GM19463 (cell line): Measurements from ENCODE around the gene NME1.
"Not testable (repeated sequence)": the region's sequence is repeated elsewhere in the genome, so short reads cannot be mapped to it uniquely, and the experiment has no call there.

Source experiments
- ATAC-seq: cut with Tn5 transposase; IDR thresholded peaks from one replicate; pipeline ENCODE4 v1.9.1; 2021; ENCODE audit warnings: mild to moderate bottlenecking, moderate library complexity; ENCODE audit not compliant: unreplicated experiment

NME1 gene

DNA sequence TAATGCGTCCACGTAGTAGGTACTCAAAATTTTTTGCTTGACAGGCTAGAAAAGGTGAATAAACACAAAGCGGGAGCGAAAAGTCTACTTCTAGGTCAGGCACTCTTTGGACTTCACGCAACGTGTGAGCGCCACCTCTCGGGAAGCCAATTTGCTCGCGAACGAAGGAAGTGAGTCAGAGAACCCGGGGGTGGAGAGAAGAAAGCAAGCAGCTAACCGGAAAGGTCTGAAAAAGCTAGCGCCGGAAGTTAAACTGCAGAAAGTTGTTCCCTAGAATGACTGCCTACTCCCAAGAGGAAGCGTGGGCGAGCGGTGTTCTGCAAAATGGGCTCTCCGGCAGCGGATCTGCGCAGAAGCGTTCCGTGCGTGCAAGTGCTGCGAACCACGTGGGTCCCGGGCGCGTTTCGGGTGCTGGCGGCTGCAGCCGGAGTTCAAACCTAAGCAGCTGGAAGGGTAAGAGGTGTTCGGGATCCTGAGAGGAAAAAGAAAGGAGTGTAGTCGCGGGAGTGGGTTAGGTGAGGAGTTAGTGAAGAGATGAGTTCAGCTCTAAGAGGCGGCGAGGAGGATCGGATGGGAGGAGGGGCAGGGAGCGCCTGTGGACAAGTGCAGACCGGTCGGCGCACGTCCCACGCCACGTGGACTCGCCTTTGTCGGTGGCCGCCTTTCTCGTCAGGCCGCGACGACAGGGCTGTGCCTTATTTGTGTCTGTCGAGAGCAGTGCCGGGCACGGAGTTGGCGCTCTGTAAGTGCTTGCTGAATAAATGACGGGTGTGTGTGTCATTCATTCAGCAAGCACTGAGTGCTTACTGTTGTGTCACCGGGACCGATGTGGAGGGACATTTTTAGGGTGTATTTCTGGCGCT is at the start of gene NME1:
Gene NME1, plus strand, starts transcription at position 350 of the 863 bp plus-strand sequence. CDS start 2,096 bp downstream, outside the sequence.
- ATAC-seq: peak; percentile 78

DNA sequence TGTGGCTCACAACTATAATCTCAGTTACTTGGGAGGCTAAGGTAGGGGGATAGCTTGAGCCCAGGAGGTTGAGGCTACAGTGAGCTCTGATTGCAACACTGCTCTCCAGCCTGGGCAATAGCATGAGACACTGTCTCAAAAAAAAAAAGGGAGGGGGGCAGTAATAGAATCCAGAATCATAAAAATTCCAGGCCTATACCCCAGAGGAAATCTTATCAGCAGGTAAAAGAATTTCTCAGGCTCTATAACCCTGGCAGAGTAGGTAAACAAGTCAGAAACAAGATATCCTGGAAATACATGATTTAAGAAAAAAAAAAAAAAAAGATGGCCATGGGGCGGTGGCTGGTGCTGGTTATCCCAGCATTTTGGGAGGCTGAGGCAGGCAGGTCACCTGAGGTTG is 45.6 kb upstream of the NME1 start:
- no peak for ATAC-seq

DNA sequence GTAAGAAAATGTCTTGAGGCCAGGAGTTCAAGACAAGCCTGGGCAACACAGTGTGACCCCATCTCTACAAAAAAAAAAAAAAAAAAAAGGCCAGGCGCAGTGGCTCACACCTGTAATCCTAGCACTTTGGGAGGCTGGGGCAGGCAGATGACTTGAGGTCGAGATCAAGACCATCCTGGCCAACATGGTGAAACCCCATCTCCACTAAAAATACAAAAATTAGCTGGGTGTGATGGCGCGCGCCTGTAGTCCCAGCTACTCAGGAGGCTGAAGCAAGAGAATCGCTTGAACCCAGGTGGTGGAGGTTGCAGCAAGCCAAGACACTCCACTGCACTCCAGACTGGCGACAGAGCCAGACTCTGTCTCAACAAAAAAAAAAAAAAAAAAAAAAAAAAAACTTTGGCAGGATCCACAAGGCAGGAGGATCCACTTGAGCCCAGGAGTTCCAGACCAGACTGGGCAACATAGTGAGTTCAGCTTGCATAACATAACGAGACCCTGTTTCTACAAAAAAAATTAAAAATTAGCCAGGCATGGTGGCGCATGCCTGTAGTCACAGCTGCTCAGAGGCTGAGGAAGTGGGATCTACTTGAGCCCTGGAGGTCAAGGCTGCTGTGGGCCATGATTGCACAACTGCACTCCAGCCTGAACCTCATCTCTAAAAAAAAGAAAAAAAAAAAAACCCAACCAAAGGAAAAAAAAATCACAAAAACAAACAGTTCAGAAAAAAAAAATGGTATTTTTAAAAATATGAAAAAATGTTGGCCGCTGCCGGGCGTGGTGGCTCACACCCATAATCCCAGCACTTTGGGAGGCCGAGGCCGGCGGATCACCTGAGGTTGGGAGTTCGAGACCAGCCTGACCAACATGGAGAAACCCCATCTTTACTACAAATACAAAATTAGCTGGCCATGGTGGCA is 40.8 kb upstream of the NME1 start:
- not testable (repeated sequence) for ATAC-seq

DNA sequence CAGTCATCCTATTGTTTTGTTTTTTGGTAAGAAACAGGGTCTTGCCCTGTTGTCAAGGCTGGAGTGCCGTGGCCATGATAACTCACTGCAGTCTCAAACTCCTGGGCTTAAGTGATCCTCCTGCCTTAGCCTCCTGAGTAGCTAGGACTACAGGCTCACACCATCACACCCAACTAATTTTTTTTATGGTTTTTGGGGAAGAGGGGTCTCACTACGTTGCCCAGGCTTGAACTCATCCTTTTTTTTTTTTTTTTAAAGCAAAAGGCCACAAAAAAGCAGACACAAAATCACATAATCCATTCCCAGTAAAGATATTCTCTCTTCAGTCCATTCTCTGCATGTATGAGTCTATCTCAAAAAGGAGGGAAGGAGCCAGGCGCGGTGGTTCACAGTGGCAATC is 38.2 kb upstream of the NME1 start:
- no peak for ATAC-seq

DNA sequence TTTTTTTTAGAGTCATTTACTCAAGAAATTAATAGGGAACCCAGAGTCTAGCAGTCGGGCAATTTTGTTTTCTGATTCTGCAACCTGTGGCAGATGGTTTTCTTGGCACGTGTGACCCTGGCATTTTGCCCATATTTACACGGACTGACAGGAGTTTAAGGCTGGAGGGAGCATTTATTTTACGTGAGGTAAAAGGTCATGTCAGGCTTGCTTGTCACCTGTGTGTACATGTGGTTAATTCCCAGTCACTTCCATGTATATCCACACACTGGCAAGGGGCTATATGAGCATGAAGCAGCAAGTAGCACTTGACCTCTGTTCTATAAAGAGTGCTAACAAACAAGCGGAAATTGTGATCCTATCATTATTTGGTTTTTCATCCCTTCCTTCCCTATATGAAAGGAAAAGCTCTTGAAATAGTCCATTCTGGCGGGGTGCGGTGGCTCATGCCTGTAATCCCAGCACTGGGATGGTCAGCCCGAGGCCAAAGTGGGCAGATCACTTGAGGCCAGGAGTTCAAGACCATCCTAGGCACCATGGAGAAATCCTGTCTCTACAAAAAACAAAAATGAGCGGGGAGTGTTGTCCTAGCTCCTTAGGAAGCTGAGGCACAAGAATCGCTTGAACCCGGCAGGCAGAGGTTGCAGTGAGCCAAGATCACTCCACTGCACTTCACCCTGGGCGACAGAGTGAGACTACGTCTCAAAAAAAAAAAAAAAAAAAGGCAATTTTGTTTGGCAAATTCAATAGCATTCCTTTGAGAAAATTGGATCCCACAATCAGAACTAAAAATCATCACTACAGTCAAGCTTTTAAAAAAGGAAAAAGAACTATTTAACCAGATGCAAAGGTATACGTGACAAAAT is 34.8 kb upstream of the NME1 start:
- no peak for ATAC-seq

DNA sequence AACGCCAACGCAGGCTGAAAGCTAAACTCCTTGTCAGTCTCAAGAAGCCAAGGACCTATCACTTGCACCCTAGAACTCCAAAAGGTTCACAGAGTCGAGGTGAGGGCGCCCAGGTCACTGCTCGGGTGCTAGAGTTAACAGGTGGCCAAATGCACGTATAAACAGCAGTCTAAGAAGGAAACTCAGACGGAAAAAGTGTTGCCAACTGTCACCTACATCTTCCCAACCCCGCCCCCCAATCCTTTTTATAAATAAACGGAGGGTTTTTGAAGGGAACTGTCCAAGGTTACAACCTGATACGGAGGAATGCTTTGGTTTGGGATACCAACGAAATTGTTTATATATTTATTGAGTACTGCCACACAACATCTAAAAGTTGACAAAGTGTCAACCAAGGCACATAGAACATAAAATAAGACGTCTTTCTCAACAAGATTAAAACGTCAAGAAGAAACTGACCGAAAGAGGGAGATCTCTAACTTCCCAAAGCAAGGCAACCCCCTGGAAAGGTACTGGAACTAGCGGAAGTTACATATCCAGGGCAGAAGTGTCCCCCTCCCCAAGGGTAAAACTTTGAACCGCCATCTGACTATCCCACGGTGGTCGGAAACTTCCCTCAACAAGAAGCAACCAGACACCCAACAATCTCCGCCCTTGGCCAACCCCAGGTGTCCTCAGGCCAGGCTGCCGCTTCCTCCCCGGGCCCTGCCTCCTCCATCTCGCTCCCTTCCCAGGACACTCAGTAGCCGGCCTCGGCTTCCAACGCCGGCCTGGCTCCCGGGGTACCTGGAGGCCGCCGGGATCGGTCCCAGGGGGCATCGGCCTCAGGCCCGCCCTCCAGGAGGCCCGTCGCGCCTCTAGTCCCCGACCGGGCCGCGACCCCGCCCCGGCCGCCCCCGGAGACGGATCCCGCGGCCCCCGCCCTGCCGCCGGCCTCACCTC is 33.7 kb upstream of the NME1 start:
- ATAC-seq: peak; percentile 19

DNA sequence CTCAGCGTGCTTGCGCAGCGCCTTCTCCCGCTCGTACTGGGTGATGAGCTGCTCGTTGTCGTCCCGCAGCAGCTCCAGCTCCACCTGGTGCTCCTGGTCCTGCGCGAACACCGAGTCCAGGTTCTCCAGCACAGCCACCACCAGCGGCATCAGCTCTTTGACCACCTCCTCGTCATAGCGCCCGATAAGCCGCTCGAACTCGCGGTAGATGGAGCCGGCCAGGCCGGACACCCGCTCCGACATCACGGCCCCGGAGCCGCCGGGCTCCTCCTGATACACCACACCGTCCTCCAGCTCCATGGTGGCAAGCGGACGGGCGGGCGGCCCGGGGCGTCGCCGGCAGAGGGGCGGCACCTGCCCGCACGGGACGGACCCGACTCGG is 33.0 kb upstream of the NME1 start:
- peak; percentile 28 for ATAC-seq

DNA sequence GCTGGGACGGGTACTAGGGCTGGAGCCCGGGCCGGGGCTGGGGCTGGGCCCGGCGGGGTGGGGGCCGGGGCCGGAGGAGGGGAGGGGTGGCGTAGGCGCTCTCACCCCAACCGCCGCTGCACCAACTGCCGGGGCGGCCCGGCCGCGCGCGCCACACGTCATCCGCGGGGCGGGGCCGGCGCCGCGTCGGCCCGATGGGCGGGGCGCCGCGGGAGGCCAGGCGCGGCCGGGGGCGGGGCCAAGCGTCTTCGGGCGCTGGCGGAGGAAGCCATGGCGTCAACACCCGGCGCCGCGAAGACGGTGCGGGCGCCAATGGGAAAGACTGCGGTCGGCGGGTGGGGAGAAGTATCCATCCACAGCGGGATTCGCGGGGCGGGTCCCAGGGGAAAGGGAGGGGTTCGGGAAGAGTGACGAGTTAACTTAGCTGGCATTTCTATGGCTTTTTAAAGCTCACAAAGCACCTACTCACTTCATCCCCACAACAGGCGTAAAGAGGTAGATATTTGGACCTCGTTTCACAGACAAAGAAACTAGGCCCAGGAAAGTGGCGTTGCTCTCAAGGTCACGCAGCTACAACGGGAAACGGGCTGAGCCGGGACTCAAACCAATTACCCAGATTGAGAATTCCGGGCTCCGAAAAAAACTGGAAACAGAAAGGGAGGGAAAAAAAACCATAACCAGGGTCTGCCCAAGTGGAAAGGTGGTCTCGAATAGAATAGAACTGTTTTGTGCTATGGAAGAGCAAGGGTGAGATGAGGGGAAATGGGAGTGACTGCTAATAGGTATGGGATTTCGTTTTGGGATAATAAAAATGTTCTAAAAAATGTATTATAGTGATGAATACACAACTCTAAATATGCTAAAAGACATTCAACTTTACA is 32.4 kb upstream of the NME1 start, which contains the start of gene SPAG9:
Gene SPAG9, minus strand, starts transcription at position 130 of the 881 bp plus-strand sequence. CDS start 212 bp downstream, outside the sequence.
- ATAC-seq: peak; percentile 71

DNA sequence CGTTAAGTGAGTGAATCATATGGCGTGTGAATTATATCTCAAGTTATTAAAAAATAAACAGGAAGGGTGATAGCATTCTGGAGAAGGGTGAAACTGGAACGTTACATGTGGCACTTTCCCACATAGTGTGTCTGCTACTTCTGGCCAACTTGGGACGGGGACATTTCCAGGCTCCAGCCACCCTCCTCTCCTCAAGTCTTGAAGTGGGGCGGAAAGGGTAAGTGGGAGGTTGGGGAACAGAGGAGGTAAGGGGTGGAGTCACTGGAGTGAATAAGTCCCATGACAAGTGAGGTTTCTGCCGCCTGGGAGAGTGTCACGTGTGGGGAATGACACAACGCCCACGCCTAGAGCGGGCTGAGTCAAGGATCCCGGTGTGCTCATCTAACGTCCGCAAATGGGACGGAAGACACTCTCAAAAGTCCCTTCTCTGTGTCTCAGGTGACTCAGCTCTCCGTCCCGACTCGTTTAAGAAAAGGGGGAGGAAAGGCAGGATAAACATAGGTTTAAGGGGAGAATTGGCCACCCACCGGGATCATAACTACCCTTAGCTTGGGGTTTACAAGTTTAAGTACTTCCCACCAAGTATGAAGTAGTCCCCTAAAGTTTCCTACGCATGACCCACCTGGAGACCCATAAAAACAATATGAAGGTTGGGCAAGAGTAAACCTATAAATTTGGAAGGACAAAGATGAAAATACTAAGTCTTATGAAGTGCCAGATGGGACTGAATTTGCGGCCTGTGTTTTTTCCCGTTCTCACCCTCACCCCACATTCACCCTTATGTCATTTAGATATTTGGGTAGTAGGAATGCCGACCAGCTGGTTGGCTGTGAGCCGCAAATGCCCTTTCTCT is 31.5 kb upstream of the NME1 start:
- ATAC-seq: no peak

DNA sequence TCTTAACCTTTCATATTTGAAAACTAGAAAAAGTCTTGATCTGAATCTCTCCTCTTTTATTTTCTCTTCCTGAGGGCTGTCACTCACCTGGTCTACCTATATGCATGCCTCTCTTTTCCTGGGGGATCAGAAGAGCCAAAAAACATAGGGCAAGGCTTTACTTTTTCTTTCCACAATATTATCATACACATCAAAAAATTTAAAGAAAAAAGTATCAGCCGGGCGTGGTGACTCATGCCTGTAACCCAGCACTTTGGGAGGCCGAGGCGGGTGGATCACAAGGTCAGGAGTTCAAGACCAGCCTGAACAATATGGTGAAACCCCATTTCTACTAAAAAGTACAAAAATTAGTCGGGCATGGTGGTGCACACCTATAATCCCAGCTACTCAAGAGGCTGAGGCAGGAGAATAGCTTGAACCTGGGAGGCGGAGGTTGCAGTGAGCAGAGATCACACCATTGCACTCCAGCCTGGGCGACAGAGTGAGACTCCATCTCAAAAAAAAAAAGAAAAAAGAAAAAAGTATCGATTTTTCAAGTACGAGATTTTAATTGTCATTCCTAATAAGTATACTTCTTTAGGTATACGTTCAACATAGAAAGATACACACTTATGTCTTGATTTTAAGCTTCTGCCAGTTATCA is 30.8 kb upstream of the NME1 start:
- ATAC-seq: not testable (repeated sequence)

DNA sequence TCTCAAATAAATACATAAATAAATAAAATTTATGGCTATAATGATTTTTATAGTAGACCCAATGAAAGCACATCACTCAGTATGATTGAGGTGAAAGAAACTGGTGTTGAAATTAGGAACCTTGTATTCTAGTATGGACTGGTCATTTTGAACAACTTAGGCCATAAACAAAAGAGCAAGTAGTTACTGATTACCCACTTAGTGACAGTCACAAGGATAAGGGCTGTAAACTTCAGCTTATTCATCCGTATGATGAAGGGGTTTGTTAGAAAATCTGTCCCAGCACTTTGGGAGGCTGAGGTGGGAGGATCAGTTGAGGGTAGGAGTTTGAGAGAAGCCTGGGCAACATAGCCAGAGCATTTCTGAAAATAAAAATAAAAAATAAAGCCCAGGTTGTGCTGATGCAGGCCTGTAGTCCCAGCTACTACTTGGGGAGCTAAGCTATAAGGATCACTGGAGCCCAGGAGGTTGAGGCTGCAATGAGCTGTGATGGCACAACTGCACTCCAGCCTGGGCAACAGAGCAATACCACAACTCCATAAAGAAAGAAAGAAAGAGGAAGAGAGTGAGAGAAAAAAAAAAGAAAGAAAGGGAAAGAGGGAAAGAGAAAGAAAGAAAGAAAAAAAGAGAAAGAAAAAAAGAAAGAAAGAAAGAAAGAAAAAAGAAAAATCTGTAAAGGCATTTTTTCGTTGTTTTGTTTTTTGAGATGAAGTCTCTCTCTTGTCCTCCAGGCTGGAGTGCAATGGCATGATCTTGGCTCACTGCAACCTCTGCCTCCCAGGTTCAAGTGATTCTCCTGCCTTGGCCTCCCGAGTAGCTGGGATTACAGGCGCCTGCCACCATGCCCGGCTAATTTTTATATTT is 28.5 kb upstream of the NME1 start:
- ATAC-seq: no peak

DNA sequence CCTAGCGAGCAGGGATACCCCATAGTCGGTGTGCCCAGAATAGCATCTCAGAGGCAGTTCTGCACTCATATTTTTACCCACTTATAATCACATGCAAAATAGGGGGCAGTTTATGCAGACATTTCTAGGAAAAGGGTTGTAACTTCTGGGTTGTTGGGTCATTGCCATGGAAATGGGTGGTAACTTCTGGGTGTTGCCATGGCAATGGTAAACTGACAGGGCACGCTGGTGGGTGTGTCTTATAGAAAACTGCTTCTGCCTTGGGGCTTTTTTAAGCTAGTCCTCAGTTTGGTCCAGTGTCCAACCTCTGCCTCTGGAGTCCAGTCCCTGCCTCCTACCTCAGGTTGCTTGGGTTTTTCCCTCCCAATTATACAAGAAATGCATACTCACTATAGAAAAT is 25.3 kb upstream of the NME1 start:
- ATAC-seq: no peak

DNA sequence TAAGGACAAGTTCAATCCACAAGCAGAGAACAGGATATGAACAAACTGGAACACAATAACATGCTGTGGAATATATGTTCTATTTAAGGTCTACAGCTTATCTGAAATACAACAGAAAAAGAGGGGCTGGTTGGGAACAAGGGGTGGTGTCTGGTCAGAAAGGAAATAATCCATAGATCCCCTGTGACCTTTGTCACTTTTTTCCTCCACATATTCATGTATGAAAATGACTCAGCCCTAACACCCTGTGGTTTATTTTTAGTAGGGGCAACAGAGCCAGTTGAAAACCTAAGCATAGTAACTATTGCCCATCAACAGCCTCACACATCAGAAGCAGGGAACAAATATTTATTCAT is 20.4 kb upstream of the NME1 start:
- peak; percentile 80 for ATAC-seq

DNA sequence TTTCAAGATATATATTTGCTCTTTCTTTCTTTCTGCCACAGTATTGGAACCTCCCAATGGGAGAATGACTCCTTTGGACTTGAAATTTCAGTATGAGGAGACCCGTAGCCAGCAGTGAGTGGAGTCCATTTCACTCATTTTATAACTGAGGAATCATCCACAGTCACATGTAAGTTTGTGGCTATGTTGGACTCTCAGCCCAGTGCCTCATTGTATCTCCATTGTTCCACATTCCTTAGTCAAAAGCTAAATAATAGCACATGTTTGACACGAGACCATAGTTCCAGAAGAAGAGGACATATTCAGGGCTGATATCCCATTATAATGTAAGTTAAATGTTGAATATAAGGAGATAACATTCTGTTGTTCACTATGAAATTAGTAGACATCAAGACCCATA is 20.0 kb upstream of the NME1 start:
- no peak for ATAC-seq

DNA sequence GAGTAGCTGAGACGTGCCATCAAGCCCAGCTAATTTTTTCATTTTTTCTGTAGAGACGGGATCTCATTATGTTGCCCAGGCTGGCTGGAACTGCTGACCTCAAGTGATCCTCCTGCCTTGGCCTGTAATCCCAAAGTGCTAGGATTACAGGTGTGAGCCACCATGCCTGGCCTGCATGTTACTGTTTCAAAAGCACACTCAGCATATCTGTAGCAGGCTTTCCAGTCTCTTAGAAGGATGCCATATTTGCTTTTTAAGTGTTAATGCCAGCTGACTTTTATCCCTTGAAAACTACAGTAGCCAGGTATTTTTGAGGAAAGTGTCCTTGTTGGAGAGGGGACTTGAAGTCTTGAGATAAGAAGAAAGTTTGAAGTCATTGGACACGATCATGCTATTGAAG is 17.4 kb upstream of the NME1 start:
- ATAC-seq: no peak

DNA sequence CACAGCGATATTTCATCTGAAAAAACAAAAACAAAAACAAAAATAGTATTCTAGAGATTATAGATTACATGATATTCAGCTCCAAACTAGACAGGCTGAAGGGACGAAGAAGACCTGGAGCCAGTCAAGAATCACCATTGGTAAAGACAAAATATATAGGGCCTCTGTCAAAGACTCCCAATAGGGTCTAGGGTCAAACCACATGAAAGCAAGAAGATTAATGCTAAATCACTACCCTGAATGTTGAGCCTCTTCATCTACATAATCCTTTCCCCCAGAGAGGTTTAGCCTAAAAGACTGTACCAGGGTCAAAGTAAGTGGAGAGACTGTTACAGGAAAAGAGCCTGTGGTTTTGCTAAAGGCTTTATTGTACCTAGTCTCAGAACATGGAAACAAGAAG is 10.8 kb upstream of the NME1 start:
- no peak for ATAC-seq
